VCaP (cell line): ENCODE data around the gene RSF1.

Experiments
- H3K27ac ChIP-seq: fragments of 450-650 bp; 2 replicates; pipeline ENCODE4 v1.5.1; 2017
- TF ChIP-seq, protein P1 (sequence below): fragments of 450-650 bp; conservative IDR thresholded peaks from 2 replicates; pipeline ENCODE4 v1.5.1; 2017; ENCODE audit warnings: mild to moderate bottlenecking, moderate library complexity

RSF1 gene

DNA sequence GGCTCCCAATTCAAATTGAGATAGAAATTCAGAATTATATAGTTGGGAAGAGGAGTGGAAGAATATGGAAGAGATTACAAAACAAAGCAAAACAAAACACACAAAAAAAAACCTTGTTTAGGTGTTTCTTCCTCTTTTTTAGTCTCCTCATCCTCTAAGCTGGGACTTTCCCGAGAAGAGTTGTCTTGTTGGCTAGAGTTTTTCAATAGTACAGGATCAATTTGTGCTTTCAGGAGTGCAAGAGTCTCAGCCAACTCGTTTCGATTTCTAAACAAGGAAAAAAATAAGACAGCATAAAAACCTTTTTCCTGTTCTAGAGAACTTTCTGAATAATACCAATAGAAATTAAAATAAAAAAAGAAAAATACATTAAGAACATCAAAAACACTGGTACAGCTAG lies 95.1 kb downstream of the RSF1 start:
- no peak overlapping the region for H3K27ac ChIP-seq
- TF ChIP-seq, protein P1, sequence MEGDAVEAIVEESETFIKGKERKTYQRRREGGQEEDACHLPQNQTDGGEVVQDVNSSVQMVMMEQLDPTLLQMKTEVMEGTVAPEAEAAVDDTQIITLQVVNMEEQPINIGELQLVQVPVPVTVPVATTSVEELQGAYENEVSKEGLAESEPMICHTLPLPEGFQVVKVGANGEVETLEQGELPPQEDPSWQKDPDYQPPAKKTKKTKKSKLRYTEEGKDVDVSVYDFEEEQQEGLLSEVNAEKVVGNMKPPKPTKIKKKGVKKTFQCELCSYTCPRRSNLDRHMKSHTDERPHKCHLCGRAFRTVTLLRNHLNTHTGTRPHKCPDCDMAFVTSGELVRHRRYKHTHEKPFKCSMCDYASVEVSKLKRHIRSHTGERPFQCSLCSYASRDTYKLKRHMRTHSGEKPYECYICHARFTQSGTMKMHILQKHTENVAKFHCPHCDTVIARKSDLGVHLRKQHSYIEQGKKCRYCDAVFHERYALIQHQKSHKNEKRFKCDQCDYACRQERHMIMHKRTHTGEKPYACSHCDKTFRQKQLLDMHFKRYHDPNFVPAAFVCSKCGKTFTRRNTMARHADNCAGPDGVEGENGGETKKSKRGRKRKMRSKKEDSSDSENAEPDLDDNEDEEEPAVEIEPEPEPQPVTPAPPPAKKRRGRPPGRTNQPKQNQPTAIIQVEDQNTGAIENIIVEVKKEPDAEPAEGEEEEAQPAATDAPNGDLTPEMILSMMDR, result no peak

DNA sequence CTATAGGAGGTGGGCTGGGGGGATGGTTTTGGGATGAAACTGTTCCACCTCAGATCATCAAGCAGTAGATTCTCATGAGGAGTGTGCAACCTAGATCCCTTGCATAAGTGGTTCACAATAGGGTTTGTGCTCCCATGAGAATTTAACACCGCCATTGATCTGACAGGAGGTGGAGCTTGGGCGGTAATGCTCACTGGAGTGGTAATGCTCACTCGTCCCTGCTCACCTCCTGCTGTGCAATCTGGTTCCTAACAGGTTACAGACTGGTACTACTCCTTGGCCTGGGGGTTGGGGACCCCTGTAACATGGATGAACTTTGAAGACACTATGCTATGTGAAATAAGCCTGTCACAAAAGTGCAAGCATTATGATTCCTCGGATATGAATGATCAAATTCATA lies 95.9 kb downstream of the RSF1 start:
- TF ChIP-seq, protein P1, result no peak
- no peak overlapping the region for H3K27ac ChIP-seq

DNA sequence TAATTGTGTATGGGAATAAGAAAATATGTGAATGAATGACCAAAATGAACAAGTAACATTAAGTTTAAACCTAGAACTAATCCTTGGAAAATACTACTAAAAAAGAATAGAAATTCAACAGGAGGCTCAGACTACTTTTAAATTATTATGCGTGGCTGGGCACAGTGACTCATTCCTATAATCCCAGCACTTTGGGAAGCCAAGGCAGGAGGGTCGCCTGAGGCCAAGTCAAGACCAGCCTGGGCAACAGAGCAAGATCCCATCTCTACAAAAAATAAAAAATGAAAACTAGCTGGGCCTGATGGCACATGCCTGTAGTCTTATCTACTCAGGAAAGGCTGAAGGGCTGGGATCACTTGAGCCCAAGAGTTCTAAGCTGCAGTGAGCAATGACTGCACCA lies 97.5 kb downstream of the RSF1 start:
- TF ChIP-seq, protein P1, result no peak

DNA sequence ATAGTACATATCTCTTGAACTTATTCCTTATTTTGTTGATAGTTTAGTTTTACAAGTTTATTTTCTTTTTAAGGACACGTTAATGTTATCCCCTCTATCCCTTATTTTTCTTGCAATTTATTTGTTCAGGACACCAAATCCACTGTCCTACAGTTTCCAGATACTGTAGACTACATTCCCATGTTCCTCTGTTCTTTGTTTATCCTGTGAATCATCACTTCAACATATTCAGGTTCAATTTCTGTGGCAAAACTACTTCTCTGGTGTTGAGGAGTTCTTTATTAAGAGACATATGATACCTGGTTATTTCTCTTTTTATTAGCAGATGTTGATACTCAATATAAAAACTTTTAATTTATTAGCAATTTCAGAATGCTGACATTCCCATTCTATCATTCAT lies 110.2 kb downstream of the RSF1 start:
- no peak overlapping the region for H3K27ac ChIP-seq

More for the DNA sequence above, 97.5 kb downstream of the RSF1 start:
- no peak overlapping the region for H3K27ac ChIP-seq

DNA sequence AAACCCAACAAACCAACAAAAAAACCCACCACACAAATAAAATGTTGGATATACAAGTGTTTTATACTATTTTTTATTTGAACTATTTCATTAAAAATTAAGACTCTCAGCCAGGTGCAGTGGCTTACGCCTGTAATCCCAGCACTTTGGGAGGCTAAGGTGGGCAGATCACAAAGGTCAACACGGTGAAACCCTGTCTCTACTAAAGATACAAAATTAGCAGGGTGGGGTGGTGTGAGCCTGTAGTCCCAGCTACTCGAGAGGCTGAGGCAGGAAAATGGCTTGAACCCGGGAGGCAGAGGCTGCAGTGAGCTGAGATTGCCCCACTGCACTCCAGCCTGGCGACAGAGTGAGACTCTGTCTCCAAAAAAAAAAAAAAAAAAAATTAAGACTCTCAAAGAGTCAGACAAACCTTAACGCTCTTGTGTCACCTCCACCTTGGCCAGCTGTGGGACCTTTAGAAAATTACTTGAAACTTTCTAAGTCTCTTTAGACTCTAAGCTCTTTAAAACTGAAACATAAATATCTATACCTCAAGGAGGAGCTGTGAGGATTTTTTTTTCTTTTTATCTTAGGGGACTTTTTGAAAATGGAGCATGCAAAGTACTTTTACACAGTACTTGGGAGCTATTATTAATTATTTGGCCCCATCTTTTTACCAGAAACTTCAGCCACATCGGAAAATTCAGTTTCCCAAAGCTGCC lies 114.5 kb downstream of the RSF1 start:
- no peak overlapping the region for H3K27ac ChIP-seq

More for the DNA sequence above, 110.2 kb downstream of the RSF1 start:
- TF ChIP-seq, protein P1, result no peak

DNA sequence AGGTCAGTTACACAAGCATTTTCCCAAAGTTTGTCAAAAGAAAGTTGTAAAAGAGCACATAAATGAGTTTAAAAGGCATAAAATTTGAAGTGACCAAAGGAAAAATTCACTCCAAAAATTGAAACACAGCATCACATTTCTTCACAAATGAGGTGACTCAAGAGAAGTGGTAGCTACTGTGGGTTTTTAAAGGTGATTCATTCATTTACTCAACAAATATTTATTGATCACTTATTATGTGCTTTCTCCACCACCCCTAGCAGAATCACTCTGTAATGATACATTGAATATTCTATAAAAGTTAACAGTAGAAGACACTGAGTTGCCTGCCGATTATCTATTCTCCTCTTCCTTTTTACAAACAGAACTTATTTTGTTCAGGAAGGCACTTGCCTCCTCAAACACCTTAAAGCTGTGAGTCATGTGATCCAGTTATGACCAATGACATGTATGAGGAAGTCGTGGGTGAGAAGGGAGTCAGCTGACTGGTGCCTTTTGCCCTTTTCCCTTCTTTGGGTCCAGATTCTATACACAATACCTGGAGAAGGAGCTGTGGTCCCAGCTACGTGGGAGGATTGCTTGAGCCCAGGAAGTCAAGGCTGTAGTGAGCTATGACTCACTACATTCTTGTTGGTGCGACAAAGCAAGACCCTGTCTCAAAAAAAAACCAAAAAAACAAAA lies 115.2 kb downstream of the RSF1 start:
- TF ChIP-seq, protein P1, result no peak
- H3K27ac ChIP-seq, result no peak overlapping the region

More for the DNA sequence above, 114.5 kb downstream of the RSF1 start:
- TF ChIP-seq, protein P1, result no peak

DNA sequence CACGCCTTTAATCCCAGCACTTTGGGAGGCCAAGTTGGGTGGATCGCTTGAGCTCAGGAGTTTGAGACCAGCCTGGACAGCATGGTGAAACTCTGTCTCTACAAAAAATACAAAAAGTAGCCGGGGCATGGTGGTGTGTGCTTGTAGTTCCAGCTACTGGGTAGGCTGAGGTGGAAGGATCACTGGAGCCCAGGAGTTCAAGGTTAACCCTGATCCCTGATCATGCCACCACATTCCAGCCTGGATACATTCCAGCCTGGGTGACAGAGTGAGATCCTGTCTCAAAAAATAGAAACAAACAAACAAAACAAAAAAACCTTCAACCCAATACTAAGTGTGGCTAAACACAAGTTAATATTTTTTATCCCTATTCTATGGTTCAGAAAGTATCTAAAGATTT lies 116.5 kb downstream of the RSF1 start:
- TF ChIP-seq, protein P1, result no peak
- H3K27ac ChIP-seq, result no peak overlapping the region
